Esophagus (tissue), 2 donors: Measurements from ENCODE around the gene SVEP1. TPM values are rescaled to one million over a fixed set of nuclear protein-coding genes. Genes with fewer than 3 reads are reported as not detected.
"Not testable (repeated sequence)": the region's sequence is repeated elsewhere in the genome, so short reads cannot be mapped to it uniquely, and the experiment has no call there.

ENCODE experiments used
- H3K27ac ChIP-seq, 2 donors: one replicate each; pipeline ENCODE4 v1.5.1; 2013; ENCODE audit warnings: low read depth in 2 of 2, mild to moderate bottlenecking in 2 of 2, inconsistent platforms in 1 of 2, low read length in 1 of 2, moderate library complexity in 1 of 2
- H3K27me3 ChIP-seq, 2 donors: one replicate each; pipeline ENCODE4 v1.6.1; 2013; ENCODE audit warnings: low read length in 2 of 2, control low read depth in 1 of 2, mild to moderate bottlenecking in 1 of 2; ENCODE audit not compliant: insufficient read depth in 2 of 2, control insufficient read depth in 1 of 2
- H3K36me3 ChIP-seq, 2 donors: one replicate each; pipeline ENCODE4 v1.6.1; 2013; ENCODE audit warnings: low read length in 1 of 2; ENCODE audit not compliant: control insufficient read depth in 2 of 2, insufficient read depth in 2 of 2
- H3K4me1 ChIP-seq, 2 donors: one replicate each; pipeline ENCODE4 v1.6.1; 2013; ENCODE audit warnings: low read length in 1 of 2; ENCODE audit not compliant: control insufficient read depth in 2 of 2, insufficient read depth in 2 of 2
- H3K4me3 ChIP-seq, 2 donors: one replicate each; pipeline ENCODE4 v1.5.1; 2013; ENCODE audit warnings: low read length in 2 of 2, mild to moderate bottlenecking in 2 of 2, low read depth in 1 of 2, moderate library complexity in 1 of 2
- H3K9me3 ChIP-seq, 2 donors: one replicate each; pipeline ENCODE4 v1.6.1; 2013; ENCODE audit warnings: mild to moderate bottlenecking in 2 of 2, low read depth in 1 of 2, low read length in 1 of 2, moderate library complexity in 1 of 2; ENCODE audit not compliant: control insufficient read depth in 2 of 2, insufficient read depth in 1 of 2
- WGBS, 2 donors: extraction: QIAGEN DNeasy Blood & Tissue Kit; methylation state at CpG; one replicate each; pipeline ENCODE4 v1.1.7; 2013; 5-methylcytosine and 5-hydroxymethylcytosine counted together
- polyA plus RNA-seq, 2 donors: library from polyadenylated mRNA; stranded (reverse); fragments of 200-250 nt; gene quantifications; one replicate each; pipeline ENCODE4 v1.2.3, GENCODE V29; 2013
- donor health status: healthy with polysubstance abuse.
- donor health status: Bipolar disorder and iron deficiency.

The SVEP1 gene
- polyA plus RNA-seq, 2 donors: 0.18 to 0.71 TPM

- no peaks in the 10 kb centered on the region for H3K9me3 ChIP-seq
- H3K4me3 ChIP-seq: no peak overlapping the region
- 88 to 90% methylated on average over 6 of the region's 6 CpGs for WGBS, 2 donors
- H3K27me3 ChIP-seq: peaks cover 0 to 2% of the 10 kb centered on the region in 2 donors
- H3K27ac ChIP-seq: no peak overlapping the region
- no peaks in the 10 kb centered on the region for H3K36me3 ChIP-seq
- H3K4me1 ChIP-seq: no peaks in the 10 kb centered on the region
Observed at GRCh38 chr9:110383491-110383890, 196.1 kb downstream of the SVEP1 start.

- H3K27ac ChIP-seq: no peak overlapping the region
- H3K36me3 ChIP-seq: no peaks in the 10 kb centered on the region
- H3K9me3 ChIP-seq: no peaks in the 10 kb centered on the region
- peaks cover 0 to 2% of the 10 kb centered on the region in 2 donors for H3K27me3 ChIP-seq
- no peak overlapping the region for H3K4me3 ChIP-seq
- 51 to 67% methylated on average over 4 of the region's 4 CpGs for WGBS, 2 donors
- H3K4me1 ChIP-seq: no peaks in the 10 kb centered on the region
Observed at GRCh38 chr9:110382731-110383130, 196.8 kb downstream of the SVEP1 start.

GRCh38 chr9:110371411-110372007 lies 208.0 kb downstream of the SVEP1 start:
- Histone ChIP-seq H3K4me3 (no peak overlapping the region), H3K27ac (no peak overlapping the region), H3K36me3 (no peaks in the 10 kb centered on the region), H3K27me3 (no peaks in the 10 kb centered on the region), H3K4me1 (no peaks in the 10 kb centered on the region), H3K9me3 (peaks cover 0 to 3% of the 10 kb centered on the region in 2 donors)
- WGBS, 2 donors: 69 to 75% methylated on average over 6 of the region's 6 CpGs

GRCh38 chr9:110370315-110370714 lies 209.2 kb downstream of the SVEP1 start:
- Histone ChIP-seq H3K27ac (no peak overlapping the region), H3K4me1 (no peaks in the 10 kb centered on the region), H3K36me3 (no peaks in the 10 kb centered on the region), H3K9me3 (no peaks in the 10 kb centered on the region), H3K27me3 (no peaks in the 10 kb centered on the region), H3K4me3 (no peak overlapping the region)
- WGBS, 2 donors: 14 to 15% methylated on average over 3 of the region's 3 CpGs

- no peaks in the 10 kb centered on the region for H3K36me3 ChIP-seq
- H3K9me3 ChIP-seq: no peaks in the 10 kb centered on the region
- no peaks in the 10 kb centered on the region for H3K27me3 ChIP-seq
- WGBS, 2 donors: 73 to 82% methylated on average over 2 of the region's 2 CpGs
- no peak overlapping the region for H3K27ac ChIP-seq
- no peaks in the 10 kb centered on the region for H3K4me1 ChIP-seq
- H3K4me3 ChIP-seq: no peak overlapping the region
Observed at GRCh38 chr9:110364451-110364850, 215.1 kb downstream of the SVEP1 start.

- H3K27ac ChIP-seq, H3K9me3 ChIP-seq: not testable (repeated sequence)
Observed at GRCh38 chr9:110358992-110359391, 220.5 kb downstream of the SVEP1 start.

GRCh38 chr9:110357505-110357904 lies 222.0 kb downstream of the SVEP1 start:
- no peaks in the 10 kb centered on the region for H3K9me3 ChIP-seq
- no peak overlapping the region for H3K27ac ChIP-seq
- H3K4me3 ChIP-seq: no peak overlapping the region
- H3K4me1 ChIP-seq: peaks cover 0 to 4% of the 10 kb centered on the region in 2 donors
- no peaks in the 10 kb centered on the region for H3K27me3 ChIP-seq
- no peaks in the 10 kb centered on the region for H3K36me3 ChIP-seq
- WGBS, 2 donors: 47 to 50% methylated on average over 2 of the region's 2 CpGs

More at GRCh38 chr9:110358992-110359391, 220.5 kb downstream of the SVEP1 start:
- not testable (repeated sequence) for H3K36me3 ChIP-seq, H3K4me3 ChIP-seq, H3K4me1 ChIP-seq, H3K27me3 ChIP-seq
- no CpG with 5 or more reads among the region's 2 CpGs for WGBS, 2 donors

GRCh38 chr9:110356639-110357395 lies 222.7 kb downstream of the SVEP1 start:
- Histone ChIP-seq H3K9me3 (no peaks in the 10 kb centered on the region), H3K4me1 (peaks cover 0 to 4% of the 10 kb centered on the region in 2 donors), H3K36me3 (no peaks in the 10 kb centered on the region), H3K4me3 (no peak overlapping the region), H3K27me3 (no peaks in the 10 kb centered on the region), H3K27ac (peak overlapping the region; percentile 60 to 65)
- 87 to 88% methylated on average over 4 of the region's 4 CpGs for WGBS, 2 donors

GRCh38 chr9:110355911-110356310 lies 223.6 kb downstream of the SVEP1 start:
- Histone ChIP-seq H3K9me3 (no peaks in the 10 kb centered on the region), H3K27me3 (no peaks in the 10 kb centered on the region), H3K4me1 (peaks cover 0 to 4% of the 10 kb centered on the region in 2 donors), H3K27ac (no peak overlapping the region), H3K36me3 (no peaks in the 10 kb centered on the region), H3K4me3 (no peak overlapping the region)
- WGBS, 2 donors: 90 to 93% methylated on average over 2 of the region's 2 CpGs

GRCh38 chr9:110351009-110351467 lies 228.5 kb downstream of the SVEP1 start:
- Histone ChIP-seq H3K9me3 (no peaks in the 10 kb centered on the region), H3K27me3 (no peaks in the 10 kb centered on the region), H3K36me3 (no peaks in the 10 kb centered on the region), H3K4me1 (no peaks in the 10 kb centered on the region), H3K4me3 (no peak overlapping the region), H3K27ac (peak overlapping the region; percentile 77 to 78)
- WGBS, 2 donors: 19 to 26% methylated on average over 1 of the region's 1 CpG
